Measurements from ENCODE around the gene ALG12.

- no peak for TF ChIP-seq OVOL2 (CRISPR knock-in tag; IDR thresholded peaks at IDR 0.05; ENCODE audit: borderline replicate concordance)
- TF ChIP-seq JUN (CRISPR knock-in tag; IDR thresholded peaks at IDR 0.05), result no peak
- no peak for TF ChIP-seq MAX (CRISPR knock-in tag; IDR thresholded peaks at IDR 0.05)
- no peak for TF ChIP-seq CTCF (IDR thresholded peaks at IDR 0.05)
- no peak for TF ChIP-seq ZNF423 (CRISPR knock-in tag; IDR thresholded peaks at IDR 0.05)
- TF ChIP-seq ZNF671 (CRISPR knock-in tag; IDR thresholded peaks at IDR 0.05), result no peak
- TF ChIP-seq USF1 (CRISPR knock-in tag; IDR thresholded peaks at IDR 0.05), result no peak
- TF ChIP-seq NR2C2 (CRISPR knock-in tag; IDR thresholded peaks at IDR 0.05), result no peak
- TF ChIP-seq HMGA2 (CRISPR knock-in tag; IDR thresholded peaks at IDR 0.05), result no peak
Measured at GRCh38 chr22:49878206-49878605, 40.0 kb downstream of the ALG12 start.

All from WTC11 (cell line).